ENCODE data around the gene UTS2R. TPM values are rescaled to one million over a fixed set of nuclear protein-coding genes. Genes with fewer than 3 reads are reported as not detected.

The UTS2R gene
- total and polyA plus RNA-seq, 2 of the 4 experiments (the other 2 are of a cell fraction), result not detected

GRCh38 chr17:82338858-82339633, 32.5 kb upstream of the UTS2R start:
- dilution Hi-C loops (cut with HindIII; ENCODE audit: low sequenced_read_pairs, unreplicated experiment), result no loop called here
- H3K23ac ChIP-seq (ENCODE audit: low read depth, low read length), result peak overlapping the region; percentile 61

More at GRCh38 chr17:82338858-82339633, 32.5 kb upstream of the UTS2R start:
- Histone ChIP-seq H2AK5ac (ENCODE audit: low read depth, low read length) (peak overlapping the region; percentile 98), H2AK9ac (replicated peaks; ENCODE audit: low read depth, low read length, poor library complexity) (peak overlapping the region; percentile 94), H3K79me1 (ENCODE audit: low read depth in 1 of 2, low read length in 2 of 2) (no peaks in the 10 kb centered on the region), H3K4ac (ENCODE audit: low read depth, low read length) (peak overlapping the region; percentile 91), H3K4me3 (ENCODE audit: insufficient read depth, low read depth, low read length) (no peak overlapping the region), H3K9me3 (ENCODE audit: control insufficient read depth, insufficient read depth, low read length) (no peaks in the 10 kb centered on the region), H4K8ac (ENCODE audit: low read depth in 2 of 2, low read length in 2 of 2) (peak overlapping the region; percentile 61 to 91; a peak in 3 of 4 replicates), H3K14ac (replicated peaks; ENCODE audit: low read depth, low read length) (peak overlapping the region; percentile 82), H3K9me1 (ENCODE audit: insufficient read depth, low read length) (peaks cover 7% of the 10 kb centered on the region), H2AFZ (replicated peaks; ENCODE audit: low read length, poor library complexity) (peak overlapping the region; percentile 96), H4K5ac (ENCODE audit: low read depth, low read length) (peak overlapping the region; percentile 47; the same call in 1 of the 2 replicates), H2BK20ac (ENCODE audit: low read depth, low read length) (peak overlapping the region; percentile 89), H2BK120ac (ENCODE audit: low read depth, low read length) (peak overlapping the region; percentile 92), H3K18ac (ENCODE audit: low read depth, low read length) (peak overlapping the region; percentile 19), H2BK5ac (ENCODE audit: low read depth, low read length, poor library complexity, severe bottlenecking) (peak overlapping the region; percentile 61), H3K56ac (ENCODE audit: extremely low read depth, insufficient read depth, low read length) (no peak overlapping the region), H3K9ac (ENCODE audit: low read depth, low read length) (peak overlapping the region; percentile 11; the same call in 1 of the 2 replicates), H3K27me3 (ENCODE audit: control insufficient read depth, insufficient read depth, low read length) (peaks cover 4% of the 10 kb centered on the region), H3K27ac (ENCODE audit: insufficient read depth, low read length) (peak overlapping the region; percentile 56), H4K91ac (ENCODE audit: insufficient read depth, low read depth, low read length) (peak overlapping the region; percentile 90), H3K4me1 (ENCODE audit: control insufficient read depth, insufficient read depth, low read length) (peaks cover 18% of the 10 kb centered on the region), H3K36me3 (ENCODE audit: control insufficient read depth, insufficient read depth, low read length) (no peaks in the 10 kb centered on the region), H3K4me2 (ENCODE audit: low read depth, low read length) (peak overlapping the region; percentile 48), H2BK15ac (ENCODE audit: low read depth, low read length) (peak overlapping the region; percentile 96; the same call in 2 of the 3 replicates), H4K20me1 (ENCODE audit: insufficient read depth, low read length) (no peaks in the 10 kb centered on the region)
- in situ Hi-C loops (cut with MboI; ENCODE audit: low sequenced_read_pairs) (no loop called here), intact Hi-C loops (cut with micrococcal nuclease) (no loop called here)
- POLR2A ChIA-PET (ENCODE audit: unreplicated experiment), result interaction anchor here (0.6 kb wide), 1 partner anchor 24 kb away, joined by 3 read pairs; no protein-coding TSS in a partner anchor
- ATAC-seq (ENCODE audit: low read depth), result peak; percentile 86
- no TSS peak for BruUV-seq (replicated peaks)
- 46% methylated on average over 9 of the region's 29 CpGs; no CpG with 5 or more reads in 1 of the 2 experiments for WGBS, 2 experiments (ENCODE audit: extremely low coverage in 2 of 2, insufficient read length in 1 of 2)
- peak; percentile 71 for DNase-seq
- peak; percentile 49; the same call in 1 of the 2 replicates for TF ChIP-seq FOS (IDR thresholded peaks at IDR 0.05; ENCODE audit: low read depth, low read length)
- no peak for TF ChIP-seq CHD1 (IDR thresholded peaks at IDR 0.05; ENCODE audit: low read depth, low read length)
- peak; percentile 91 for TF ChIP-seq BHLHE40 (IDR thresholded peaks at IDR 0.05; ENCODE audit: low read depth, low read length)
- no peak for TF ChIP-seq RAD21 (IDR thresholded peaks at IDR 0.05; ENCODE audit: low read length)
- TF ChIP-seq RCOR1 (IDR thresholded peaks at IDR 0.05; ENCODE audit: insufficient replicate concordance, low read length), result no peak
- TF ChIP-seq MAZ (IDR thresholded peaks at IDR 0.05; ENCODE audit: borderline replicate concordance, low read depth, low read length), result no peak
- no peak for TF ChIP-seq MAFK (IDR thresholded peaks at IDR 0.05; ENCODE audit: low read depth, low read length)
- CTCF ChIA-PET, result interaction anchor here (0.7 kb wide), 1 partner anchor 14 kb away, joined by 3 read pairs; no protein-coding TSS in a partner anchor

Data from IMR-90 (cell line).